ENCODE results near the gene SLAMF1.

Gene SLAMF1

DNA sequence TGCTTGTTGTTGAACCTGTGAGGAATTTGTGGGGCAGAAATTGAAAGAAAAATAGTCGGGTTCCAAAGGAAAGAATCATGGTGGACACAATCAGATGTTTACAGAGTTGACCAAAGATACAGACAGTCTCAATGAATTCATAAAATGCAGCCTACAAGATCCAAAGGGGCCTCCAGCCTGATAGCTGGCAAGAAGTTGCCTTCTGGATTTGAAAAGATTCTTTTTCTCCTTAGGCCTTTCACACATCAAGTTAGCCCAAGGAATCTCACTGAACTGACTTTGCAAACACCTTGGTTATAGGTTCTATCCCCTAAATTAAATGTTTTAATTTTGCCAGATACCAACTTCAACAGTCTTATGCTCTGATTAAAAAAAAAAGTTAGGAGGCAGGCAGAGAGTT lies 21.5 kb downstream of the SLAMF1 start:
- no peak for DNase-seq (ENCODE audit: low read depth)

- DNase-seq (ENCODE audit: low read depth), result no peak
Observed at GRCh38 chr1:160624464-160624863, 22.4 kb downstream of the SLAMF1 start.

- DNase-seq (ENCODE audit: low read depth), result no peak
Observed at GRCh38 chr1:160623862-160624261, 23.0 kb downstream of the SLAMF1 start.

DNA sequence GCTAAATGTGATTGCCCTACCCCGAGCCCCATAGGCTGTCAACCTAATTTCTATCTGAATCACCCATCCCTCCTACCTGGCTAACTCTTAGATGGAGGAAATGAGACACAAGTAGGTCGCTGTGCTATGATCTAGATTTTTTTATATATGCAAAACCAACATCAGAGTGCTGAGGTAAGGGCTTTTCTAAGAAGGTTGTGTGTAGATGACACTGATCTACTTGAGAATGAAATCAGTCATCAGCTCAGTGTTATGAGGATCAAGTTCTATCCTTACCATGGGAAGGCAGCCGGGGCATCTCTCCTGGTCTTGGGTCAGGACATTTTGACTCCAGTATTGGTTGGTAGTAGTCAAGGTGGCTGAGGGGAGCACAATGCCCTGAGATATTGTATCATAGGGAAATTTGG lies 23.6 kb downstream of the SLAMF1 start:
- no peak for DNase-seq (ENCODE audit: low read depth)

DNA sequence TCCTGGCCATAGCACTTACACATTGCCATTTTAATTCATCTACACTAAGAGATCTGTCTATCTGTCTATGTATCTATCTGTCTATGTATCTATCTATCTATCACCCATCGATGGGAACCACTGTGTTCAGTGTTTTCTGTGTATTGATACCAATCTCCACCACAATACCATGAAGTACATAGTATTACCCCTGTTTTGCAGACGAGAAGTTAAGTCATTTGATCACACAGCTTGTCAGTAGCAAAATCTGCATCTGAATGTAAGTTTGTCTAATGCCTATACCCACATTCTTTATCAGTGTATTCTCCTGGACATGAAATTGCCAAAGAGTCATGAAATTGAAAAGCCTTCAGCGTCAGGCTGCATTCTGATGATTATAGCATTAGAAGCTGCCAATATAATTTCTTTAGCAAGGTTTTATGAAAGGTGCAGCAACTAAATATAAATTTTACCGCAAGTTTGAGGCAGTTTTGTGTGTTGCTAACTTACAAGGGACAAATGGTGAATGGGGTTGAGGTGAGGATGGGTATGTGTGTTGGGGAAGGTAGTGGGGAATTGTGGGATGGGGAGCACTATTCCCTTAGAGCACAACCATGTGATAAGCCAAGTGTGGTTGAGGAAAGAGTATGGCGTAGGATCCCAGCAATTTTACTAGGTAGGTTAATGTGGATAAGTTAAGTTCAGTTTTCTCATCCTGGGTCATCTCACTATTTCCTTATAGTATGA lies 24.2 kb downstream of the SLAMF1 start:
- DNase-seq (ENCODE audit: low read depth), result no peak

DNA sequence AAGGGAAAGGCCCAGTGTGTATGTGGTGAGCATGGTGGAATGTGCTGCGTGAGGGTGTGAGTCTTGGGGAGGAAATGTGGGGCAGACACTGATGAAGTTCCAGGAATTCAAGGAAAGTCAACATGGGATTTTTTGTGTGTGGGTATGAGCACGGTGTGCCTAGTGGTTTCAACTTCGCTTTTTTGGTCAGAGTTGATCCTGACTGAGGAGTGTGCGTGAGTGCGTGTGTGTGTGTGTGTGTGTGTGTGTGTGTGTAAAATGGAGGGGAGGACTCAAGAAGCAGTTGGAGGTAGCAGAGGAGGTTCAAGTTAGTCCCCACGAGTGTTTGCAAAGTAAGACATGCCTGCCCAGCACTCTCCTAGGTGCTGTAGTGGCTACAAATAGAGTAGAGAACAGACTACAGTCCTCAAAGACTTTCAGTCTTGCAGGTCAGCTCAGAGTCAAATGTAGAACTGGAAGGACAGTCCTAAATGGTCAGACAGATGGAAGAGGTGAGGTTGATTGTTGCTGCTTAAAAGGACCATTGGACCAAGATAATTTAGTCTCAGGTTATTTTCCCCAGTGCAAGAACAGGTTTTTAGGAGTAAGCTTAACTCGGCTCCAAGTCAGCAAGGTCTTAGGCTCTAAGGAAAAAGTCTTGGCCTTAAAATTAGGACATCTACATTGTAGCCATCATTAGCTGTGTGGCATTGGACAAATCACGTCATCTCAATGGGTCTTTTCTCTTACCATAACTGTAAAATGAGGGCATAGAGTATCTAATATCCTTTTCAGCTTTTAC lies 25.0 kb downstream of the SLAMF1 start:
- no peak for DNase-seq (ENCODE audit: low read depth)

- no peak for DNase-seq (ENCODE audit: low read depth)
Observed at GRCh38 chr1:160620942-160621632, 25.8 kb downstream of the SLAMF1 start.

GRCh38 chr1:160619742-160620277 lies 27.0 kb downstream of the SLAMF1 start:
- no peak for DNase-seq (ENCODE audit: low read depth)

GRCh38 chr1:160618763-160619274 lies 28.0 kb downstream of the SLAMF1 start:
- no peak for DNase-seq (ENCODE audit: low read depth)

DNA sequence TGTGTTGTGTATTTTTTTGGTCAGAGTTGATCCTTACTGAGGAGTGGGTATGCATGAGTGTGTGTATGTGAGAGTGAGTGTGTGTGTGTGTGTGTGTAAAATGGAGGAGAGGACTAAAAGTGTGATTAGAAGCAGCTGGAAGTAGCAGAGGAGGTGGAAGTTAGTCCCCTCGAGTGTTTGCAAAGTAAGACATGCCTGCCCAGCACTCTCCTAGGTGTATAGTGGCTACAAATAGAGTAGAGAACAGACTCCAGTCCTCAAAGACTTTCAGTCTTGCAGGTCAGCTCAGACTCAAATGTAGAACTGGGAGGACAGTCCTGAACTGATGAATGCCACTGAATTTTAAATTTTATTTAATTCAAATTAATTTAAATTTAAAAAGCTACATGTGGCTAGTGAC lies 28.5 kb downstream of the SLAMF1 start:
- DNase-seq (ENCODE audit: low read depth), result no peak

- no peak for DNase-seq (ENCODE audit: low read depth)
Observed at GRCh38 chr1:160615660-160616059, 31.2 kb downstream of the SLAMF1 start.

DNA sequence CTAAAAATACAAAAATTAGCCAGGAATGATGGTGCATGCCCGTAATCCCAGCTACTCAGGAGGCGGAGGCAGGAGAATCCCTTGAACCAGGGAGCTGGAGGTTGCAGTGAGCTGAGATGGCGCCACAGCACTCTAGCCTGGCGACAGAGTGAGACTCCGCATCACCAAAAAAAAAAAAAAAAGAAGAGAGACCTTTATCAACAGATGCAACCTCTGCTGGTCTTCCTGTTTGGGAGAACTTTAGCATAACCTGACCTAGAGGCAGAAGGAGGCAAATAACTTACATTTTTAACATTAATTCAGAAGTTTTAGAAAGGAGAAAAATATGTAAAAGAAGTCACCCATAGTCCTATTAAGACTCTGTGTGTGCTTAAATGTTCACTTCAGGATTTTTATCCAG lies 32.4 kb downstream of the SLAMF1 start:
- no peak for DNase-seq (ENCODE audit: low read depth)

DNA sequence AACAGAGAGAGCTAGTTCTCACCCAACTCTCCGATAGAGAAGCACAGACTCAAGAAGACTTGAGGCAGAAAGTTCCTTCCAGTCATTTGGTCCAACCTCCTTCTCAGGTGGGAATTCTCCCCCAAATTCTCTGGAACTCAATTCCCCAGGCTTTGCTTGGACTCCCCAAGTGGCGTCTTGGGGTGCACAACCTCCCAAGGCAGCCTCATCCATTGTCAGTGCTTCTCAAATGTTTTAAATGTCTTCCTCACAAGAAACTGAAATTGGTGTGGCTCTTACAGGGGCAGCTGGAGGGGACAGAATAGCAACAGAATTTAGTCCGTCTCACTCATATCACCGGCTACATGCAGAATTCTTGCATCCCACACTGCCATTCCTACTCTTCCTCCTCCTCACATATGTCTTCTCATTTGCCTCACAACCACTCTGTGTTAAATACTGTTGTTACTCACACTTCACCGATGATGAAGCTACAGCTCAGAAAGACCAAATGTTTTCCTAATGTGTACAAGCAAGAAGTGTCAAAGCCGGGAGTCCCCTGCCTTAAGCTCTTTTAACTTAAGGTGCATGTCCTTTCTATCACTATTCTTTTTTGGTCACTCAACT lies 34.1 kb downstream of the SLAMF1 start:
- DNase-seq (ENCODE audit: low read depth), result no peak

GRCh38 chr1:160610569-160611242 lies 36.1 kb downstream of the SLAMF1 start:
- DNase-seq (ENCODE audit: low read depth), result no peak

DNA sequence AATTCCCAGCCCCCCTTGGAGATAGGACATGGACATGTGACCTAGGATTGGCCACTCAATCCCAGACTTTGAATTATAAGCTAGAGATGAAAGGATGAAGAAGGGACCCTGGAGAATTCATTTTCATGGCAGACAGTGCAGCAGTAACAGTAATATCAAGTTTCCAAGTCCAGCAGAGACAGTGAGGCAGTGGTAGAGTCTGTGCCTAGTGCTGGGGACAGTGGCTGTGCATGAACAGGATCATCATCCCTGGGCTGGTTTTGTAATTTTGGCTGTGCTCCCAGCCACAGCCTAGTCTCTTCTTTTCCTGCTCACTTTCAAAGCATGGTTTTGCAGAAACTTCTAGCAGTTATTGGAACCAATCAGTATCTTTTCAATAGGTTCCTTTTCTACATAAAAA lies 37.9 kb downstream of the SLAMF1 start:
- no peak for DNase-seq (ENCODE audit: low read depth)

GRCh38 chr1:160608514-160608913 lies 38.3 kb downstream of the SLAMF1 start:
- DNase-seq (ENCODE audit: low read depth), result no peak

DNA sequence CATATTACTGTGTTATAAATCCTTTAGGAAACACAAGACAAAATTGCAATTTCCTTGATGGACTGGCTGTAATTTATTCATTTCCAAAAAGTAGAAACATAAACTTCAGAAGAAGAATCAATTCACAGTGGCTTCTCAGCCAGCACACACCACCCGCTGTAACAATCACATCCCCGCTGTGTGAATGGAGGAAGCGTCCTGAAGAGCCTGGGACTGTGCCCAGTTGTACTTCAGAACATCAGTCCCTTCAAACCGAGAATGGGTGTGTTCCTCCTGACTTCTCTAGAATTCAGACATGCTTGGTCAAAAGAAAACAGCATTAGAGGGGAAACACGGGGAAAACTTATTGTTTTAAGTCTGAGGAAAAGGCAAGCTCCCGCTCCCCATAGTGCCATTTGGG lies 38.8 kb downstream of the SLAMF1 start:
- DNase-seq (ENCODE audit: low read depth), result no peak

DNA sequence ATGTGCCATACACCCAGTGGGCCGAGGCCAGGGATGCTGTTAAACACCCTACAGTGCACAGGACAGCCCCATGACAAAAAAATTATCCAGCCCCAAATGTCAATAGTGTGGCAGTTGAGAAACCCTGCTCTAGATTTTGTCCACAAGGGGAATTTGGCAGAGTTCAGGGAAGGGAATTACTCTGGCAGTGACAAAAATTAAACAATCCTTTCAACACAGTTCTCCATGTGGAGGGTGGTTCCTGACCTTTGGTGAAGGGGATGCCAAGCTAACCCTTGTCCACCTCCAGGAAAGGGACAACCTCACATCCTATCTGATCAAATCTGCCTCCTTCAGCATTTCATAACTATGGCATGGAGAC lies 39.2 kb downstream of the SLAMF1 start:
- no peak for DNase-seq (ENCODE audit: low read depth)

DNA sequence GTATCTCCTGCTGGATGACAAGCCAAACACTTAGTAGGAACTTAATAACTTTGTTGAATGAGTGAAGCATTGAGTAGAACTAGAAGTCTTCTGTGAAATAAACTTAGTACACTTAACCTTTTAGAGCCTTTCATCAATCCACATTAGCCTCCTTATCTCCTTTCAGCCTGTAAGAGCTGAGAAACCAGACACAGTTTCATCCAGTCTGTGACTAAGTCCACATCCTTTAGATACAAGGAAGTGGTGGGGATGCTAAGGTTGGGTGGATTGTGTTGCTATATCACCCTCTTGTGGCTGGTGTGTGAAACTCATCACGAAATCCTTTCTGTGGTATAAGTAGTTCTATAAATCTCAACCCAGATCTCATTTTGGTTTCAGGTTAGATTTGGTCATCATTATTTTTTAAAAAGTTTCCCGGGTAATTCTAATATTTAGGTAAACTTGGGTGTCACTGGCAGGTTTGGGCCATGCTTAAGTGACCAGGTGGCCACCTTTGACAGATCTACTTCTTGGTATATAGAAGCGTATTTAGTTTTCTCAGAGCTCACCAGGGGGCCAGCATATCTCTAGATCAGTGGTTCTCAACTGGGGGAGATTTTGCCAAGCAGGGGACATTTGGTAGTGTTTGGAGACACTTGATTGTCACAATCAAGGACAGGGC lies 39.7 kb downstream of the SLAMF1 start:
- DNase-seq (ENCODE audit: low read depth), result no peak

GRCh38 chr1:160606611-160607010 lies 40.2 kb downstream of the SLAMF1 start:
- DNase-seq (ENCODE audit: low read depth), result no peak
